BJ (cell line): ENCODE results near the gene PHYH. TPM values are rescaled to one million over a fixed set of nuclear protein-coding genes. Genes with fewer than 3 reads are reported as not detected.
"Not testable (repeated sequence)": the region's sequence is repeated elsewhere in the genome, so short reads cannot be mapped to it uniquely, and the experiment has no call there.

ENCODE experiments used
- CTCF ChIA-PET: fragments of 350-600 bp; formaldehyde crosslinking; extraction: SDS; loops from one replicate; lab custom pipeline; 2021; ENCODE audit warnings: antibody characterized with exemption, inconsistent platforms; lab: Yijun Ruan, JAX
- POLR2A ChIA-PET: fragments of 300-600 bp; sonication (Branson Sonifier 250); formaldehyde crosslinking; extraction: SDS; loops from one replicate; lab custom pipeline; 2021; ENCODE audit warnings: antibody characterized with exemption; lab: Charles Lee
- DNase-seq: peaks from one replicate; pipeline ENCODE4 v3.0.0-alpha.2; 2011; ENCODE audit warnings: low read depth
- H3K27me3 ChIP-seq: 2 replicates; pipeline ENCODE4 v1.6.0; 2011; ENCODE audit warnings: low read length; ENCODE audit not compliant: control insufficient read depth, insufficient read depth
- H3K36me3 ChIP-seq: 2 replicates; pipeline ENCODE4 v1.5.1; 2011; ENCODE audit warnings: low read length; ENCODE audit not compliant: control insufficient read depth, insufficient read depth
- H3K4me3 ChIP-seq: 2 replicates; pipeline ENCODE4 v1.5.1; 2011; ENCODE audit warnings: low read depth, mild to moderate bottlenecking, control low read depth, low read length
- CTCF ChIP-seq: IDR thresholded peaks from 2 replicates; pipeline ENCODE4 v1.5.1; 2011; ENCODE audit warnings: low read depth, mild to moderate bottlenecking, control low read depth, inconsistent platforms, low read length, moderate library complexity; ENCODE audit not compliant: insufficient read depth
- polyA plus RNA-seq: library from polyadenylated mRNA; depleted of rRNA; stranded (reverse); fragments of >200 nt; gene quantifications from 2 replicates; pipeline ENCODE4 v1.2.3, GENCODE V29; 2011

Gene PHYH
- polyA plus RNA-seq, 1 experiment, result 7.1 TPM

GRCh38 chr10:13337128-13337826 is 37.4 kb upstream of the PHYH start:
- H3K36me3 ChIP-seq, result no peaks in the 10 kb centered on the region; the same call in 1 of the 2 replicates
- no peak for DNase-seq
- ChIA-PET POLR2A (no interaction called here), CTCF (no interaction called here)
- H3K4me3 ChIP-seq, result no peak overlapping the region
- H3K27me3 ChIP-seq, result no peaks in the 10 kb centered on the region
- no peak for TF ChIP-seq CTCF

DNA sequence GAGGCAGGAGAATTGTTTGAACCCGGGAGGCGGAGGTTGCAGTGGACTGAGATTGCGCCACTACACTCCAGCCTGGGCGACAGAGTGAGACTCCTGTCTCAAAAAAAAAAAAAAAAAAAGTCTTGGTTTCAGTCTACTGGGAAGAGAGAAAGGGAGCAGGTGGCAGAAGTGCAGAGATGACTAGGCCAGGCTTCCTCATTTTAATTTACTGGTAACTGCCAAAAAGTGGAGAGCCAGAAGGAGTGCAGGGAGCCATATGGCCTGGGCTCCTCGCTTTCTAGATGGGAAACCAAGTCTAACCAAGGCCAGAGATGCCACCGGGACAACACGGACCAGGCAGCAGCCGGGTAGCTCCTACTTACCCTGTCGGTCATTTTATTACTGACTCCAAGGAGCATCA is 36.0 kb upstream of the PHYH start:
- TF ChIP-seq CTCF, result no peak
- CTCF ChIA-PET, result interaction anchor here (0.7 kb wide), 1 partner anchor 424 kb away, joined by 3 read pairs; no protein-coding TSS in a partner anchor
- H3K4me3 ChIP-seq, result no peak overlapping the region
- H3K36me3 ChIP-seq, result peaks cover 2% of the 10 kb centered on the region; the same call in 1 of the 2 replicates
- DNase-seq, result no peak
- no peaks in the 10 kb centered on the region for H3K27me3 ChIP-seq
- POLR2A ChIA-PET, result no interaction called here

DNA sequence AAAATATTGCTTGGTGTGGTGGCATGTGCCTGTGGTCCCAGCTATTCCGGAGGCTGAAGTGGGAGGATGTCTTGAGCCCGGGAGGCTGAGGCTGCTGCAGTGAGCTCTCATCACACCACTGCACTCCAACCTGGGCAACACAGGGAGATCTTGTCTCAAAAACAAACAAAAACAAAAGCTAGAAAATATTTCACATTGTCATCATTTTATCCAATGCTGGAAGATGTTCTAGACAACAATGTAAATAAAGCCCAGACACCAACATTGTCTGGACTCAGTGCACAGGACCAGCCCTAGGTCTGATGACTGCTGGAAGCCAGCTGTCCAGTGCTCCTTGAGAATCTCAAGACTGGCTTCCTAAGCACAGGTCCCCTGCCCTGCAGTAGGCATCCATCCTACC is 34.7 kb upstream of the PHYH start:
- no peak for TF ChIP-seq CTCF
- CTCF ChIA-PET, result interaction anchor here (0.9 kb wide), 1 partner anchor 9 kb away, joined by 3 read pairs; no protein-coding TSS in a partner anchor
- Histone ChIP-seq H3K36me3 (peaks cover 5% of the 10 kb centered on the region), H3K27me3 (no peaks in the 10 kb centered on the region), H3K4me3 (no peak overlapping the region)
- no peak for DNase-seq
- POLR2A ChIA-PET, result no interaction called here

GRCh38 chr10:13331646-13332045 is 31.8 kb upstream of the PHYH start:
- peaks cover 7% of the 10 kb centered on the region for H3K36me3 ChIP-seq
- no peak overlapping the region for H3K4me3 ChIP-seq
- DNase-seq, result no peak
- CTCF ChIA-PET, result no interaction called here
- no peak for TF ChIP-seq CTCF
- no peaks in the 10 kb centered on the region for H3K27me3 ChIP-seq
- POLR2A ChIA-PET, result no interaction called here

- DNase-seq, POLR2A ChIA-PET, H3K36me3 ChIP-seq, H3K4me3 ChIP-seq, H3K27me3 ChIP-seq, CTCF ChIA-PET: not testable (repeated sequence)
Measured at GRCh38 chr10:13330980-13331379, 31.1 kb upstream of the PHYH start.

- no peak for DNase-seq
- POLR2A ChIA-PET, result interaction anchor here (0.6 kb wide), 1 partner anchor 30 kb away, joined by 4 read pairs; the partner anchor contains the start of gene PHYH
- H3K27me3 ChIP-seq, result no peaks in the 10 kb centered on the region
- CTCF ChIA-PET, result interaction anchor here (1.9 kb wide), 1 partner anchor 27 kb away, joined by 5 read pairs; no protein-coding TSS in a partner anchor
- no peak overlapping the region for H3K4me3 ChIP-seq
- TF ChIP-seq CTCF, result no peak
- H3K36me3 ChIP-seq, result peaks cover 10% of the 10 kb centered on the region
Measured at GRCh38 chr10:13329565-13329964, 29.7 kb upstream of the PHYH start.
